Activated CD4-positive, alpha-beta memory T cell treated with anti-CD3 and anti-CD28 coated beads, Interleukin-2, amount 10 ng/mL, durations not matched to agents 7 days and 5 days (primary cell): Measurements from ENCODE around the gene SELENON. TPM values are rescaled to one million over a fixed set of nuclear protein-coding genes. Genes with fewer than 3 reads are reported as not detected.
A peak's percentile ranks its signal among the peaks of the same experiment; 100 is the strongest.

Experiments
- CTCF ChIA-PET: fragments of 350-600 bp; sonication (Branson Sonifier 250); formaldehyde crosslinking; loops from one replicate; lab custom pipeline; 2021; ENCODE audit warnings: antibody characterized with exemption, inconsistent platforms; lab: Charles Lee
- POLR2A ChIA-PET: fragments of 350-600 bp; sonication (Branson Sonifier 250); formaldehyde crosslinking; loops from one replicate; lab custom pipeline; 2021; ENCODE audit warnings: antibody characterized with exemption; lab: Charles Lee
- DNase-seq: peaks from one replicate; pipeline ENCODE4 v3.0.0-alpha.2; 2020
- H3K27ac Mint-ChIP-seq: one replicate; pipeline ENCODE4 v1.8.0; 2021; ENCODE audit warnings: mild to moderate bottlenecking, mixed read lengths
- H3K27me3 Mint-ChIP-seq: one replicate; pipeline ENCODE4 v1.8.0; 2021; ENCODE audit warnings: mixed read lengths
- H3K36me3 Mint-ChIP-seq: one replicate; pipeline ENCODE4 v1.8.0; 2021; ENCODE audit warnings: low read depth, mixed read lengths
- H3K4me1 Mint-ChIP-seq: one replicate; pipeline ENCODE4 v1.8.0; 2021; ENCODE audit warnings: mixed read lengths
- H3K4me3 Mint-ChIP-seq: one replicate; pipeline ENCODE4 v1.8.0; 2021; ENCODE audit warnings: mild to moderate bottlenecking, mixed read lengths
- H3K9me3 Mint-ChIP-seq: one replicate; pipeline ENCODE4 v1.8.0; 2021; ENCODE audit warnings: mixed read lengths
- total RNA-seq, 2 experiments: library from RNA; stranded (reverse); gene quantifications; one replicate each; pipeline ENCODE4 v1.2.3, GENCODE V29; 2021

SELENON gene
- total RNA-seq, 2 experiments from 2014 or later = 5.9 to 6.0 TPM

- ChIA-PET POLR2A (interaction anchor here (0.5 to 2.4 kb wide), 6 partner anchors 11 to 46 kb away, joined by 3 to 7 read pairs (median 4); partner anchors contain the start of genes MTFR1L and PAQR7), CTCF (no interaction called here)
- no peaks in the 10 kb centered on the region for H3K27me3 Mint-ChIP-seq
- H3K36me3 Mint-ChIP-seq = peaks cover 5% of the 10 kb centered on the region
- H3K4me3 Mint-ChIP-seq = peak within 1 kb of the TSS; percentile 94
- DNase-seq = peak; percentile 91
- peak within 1 kb of the TSS; percentile 92 for H3K27ac Mint-ChIP-seq
- no peaks in the 10 kb centered on the region for H3K9me3 Mint-ChIP-seq
- peaks cover 24% of the 10 kb centered on the region for H3K4me1 Mint-ChIP-seq
Measured at GRCh38 chr1:25858906-25859789, 59.2 kb downstream of the SELENON start, which contains the start of gene AUNIP. TSS of gene AUNIP (minus strand) at chr1:25859457. CDS start at chr1:25859357, 100 bp downstream.

GRCh38 chr1:25861316-25862286 is 61.6 kb downstream of the SELENON start:
- DNase-seq = no peak
- ChIA-PET CTCF (interaction anchor here (0.5 kb wide), 1 partner anchor 454 kb away, joined by 3 read pairs; no protein-coding TSS in a partner anchor), POLR2A (interaction anchor here (0.8 to 1.9 kb wide), 3 partner anchors 9 to 21 kb away, joined by 3 to 4 read pairs (median 3); partner anchors contain the start of gene PAQR7)
- Mint-ChIP-seq H3K27ac (peak overlapping the region; percentile 16), H3K4me3 (no peak overlapping the region), H3K4me1 (peaks cover 24% of the 10 kb centered on the region), H3K36me3 (no peaks in the 10 kb centered on the region), H3K9me3 (no peaks in the 10 kb centered on the region), H3K27me3 (no peaks in the 10 kb centered on the region)

- ChIA-PET POLR2A (interaction anchor here (1.2 kb wide), 1 partner anchor 10 kb away, joined by 3 read pairs; no protein-coding TSS in a partner anchor), CTCF (no interaction called here)
- H3K4me3 Mint-ChIP-seq = no peak overlapping the region
- H3K27me3 Mint-ChIP-seq = no peaks in the 10 kb centered on the region
- H3K4me1 Mint-ChIP-seq = peaks cover 24% of the 10 kb centered on the region
- no peak overlapping the region for H3K27ac Mint-ChIP-seq
- H3K9me3 Mint-ChIP-seq = no peaks in the 10 kb centered on the region
- no peaks in the 10 kb centered on the region for H3K36me3 Mint-ChIP-seq
- no peak for DNase-seq
Measured at GRCh38 chr1:25862785-25863485, 62.9 kb downstream of the SELENON start.

- CTCF ChIA-PET = no interaction called here
- no peaks in the 10 kb centered on the region for H3K27me3 Mint-ChIP-seq
- peaks cover 18% of the 10 kb centered on the region for H3K4me1 Mint-ChIP-seq
- DNase-seq = no peak
- POLR2A ChIA-PET = no interaction called here
- H3K9me3 Mint-ChIP-seq = no peaks in the 10 kb centered on the region
- no peaks in the 10 kb centered on the region for H3K36me3 Mint-ChIP-seq
- H3K4me3 Mint-ChIP-seq = no peak overlapping the region
- no peak overlapping the region for H3K27ac Mint-ChIP-seq
Measured at GRCh38 chr1:25863486-25864262, 63.7 kb downstream of the SELENON start.

- no peak overlapping the region for H3K27ac Mint-ChIP-seq
- H3K9me3 Mint-ChIP-seq = no peaks in the 10 kb centered on the region
- DNase-seq = no peak
- no peaks in the 10 kb centered on the region for H3K36me3 Mint-ChIP-seq
- H3K27me3 Mint-ChIP-seq = no peaks in the 10 kb centered on the region
- ChIA-PET CTCF (interaction anchor here (0.9 kb wide), 1 partner anchor 33 kb away, joined by 4 read pairs; no protein-coding TSS in a partner anchor), POLR2A (no interaction called here)
- H3K4me1 Mint-ChIP-seq = peaks cover 13% of the 10 kb centered on the region
- H3K4me3 Mint-ChIP-seq = no peak overlapping the region
Measured at GRCh38 chr1:25864434-25864833, 64.4 kb downstream of the SELENON start.

GRCh38 chr1:25866288-25866687 is 66.3 kb downstream of the SELENON start:
- POLR2A ChIA-PET = no interaction called here
- no peaks in the 10 kb centered on the region for H3K27me3 Mint-ChIP-seq
- H3K4me3 Mint-ChIP-seq = no peak overlapping the region
- H3K27ac Mint-ChIP-seq = no peak overlapping the region
- peaks cover 3% of the 10 kb centered on the region for H3K4me1 Mint-ChIP-seq
- no peaks in the 10 kb centered on the region for H3K9me3 Mint-ChIP-seq
- H3K36me3 Mint-ChIP-seq = no peaks in the 10 kb centered on the region
- no peak for DNase-seq
- CTCF ChIA-PET = no interaction called here

- DNase-seq = no peak
- no peaks in the 10 kb centered on the region for H3K4me1 Mint-ChIP-seq
- H3K36me3 Mint-ChIP-seq = no peaks in the 10 kb centered on the region
- H3K27ac Mint-ChIP-seq = no peak overlapping the region
- no peak overlapping the region for H3K4me3 Mint-ChIP-seq
- ChIA-PET POLR2A (no interaction called here), CTCF (no interaction called here)
- H3K27me3 Mint-ChIP-seq = no peaks in the 10 kb centered on the region
- H3K9me3 Mint-ChIP-seq = no peaks in the 10 kb centered on the region
Measured at GRCh38 chr1:25867210-25867991, 67.4 kb downstream of the SELENON start.

Other genes with a start within 250 kb of the SELENON start
- gene MAN1C1, start 183.4 kb upstream of the SELENON start, total RNA-seq = 10 to 100 TPM; 22.3 to 24.1 TPM
- gene MTFR1L, start 19.8 kb downstream of the SELENON start, total RNA-seq = 10 to 100 TPM; 36.6 to 37.7 TPM
- 1 to 10 TPM; 5.2 to 5.4 TPM for gene AUNIP, start 59.3 kb downstream of the SELENON start, total RNA-seq
- gene PAQR7, start 75.5 kb downstream of the SELENON start, total RNA-seq = 1 to 10 TPM; 1.4 TPM
- 100 to 1,000 TPM; 610 to 616 TPM for gene STMN1, start 106.2 kb downstream of the SELENON start, total RNA-seq
- gene PAFAH2, start 197.9 kb downstream of the SELENON start, total RNA-seq = 10 to 100 TPM in 1 of 2 experiments, 1 to 10 TPM in 1; 9.4 to 10.1 TPM
- gene EXTL1, start 221.6 kb downstream of the SELENON start, total RNA-seq = not detected
- gene SLC30A2, start 245.9 kb downstream of the SELENON start, total RNA-seq = not detected